Left colon (tissue), 2 donors: Measurements from ENCODE around the gene IGFBP5. TPM values are rescaled to one million over a fixed set of nuclear protein-coding genes. Genes with fewer than 3 reads are reported as not detected.

Experiments
- ATAC-seq: fragments of 200-7000 bp; cut with Tn5 transposase; one replicate; pipeline ENCODE4 v1.9.1; 2020; ENCODE audit warnings: mild to moderate bottlenecking, moderate library complexity
- DNase-seq, 2 donors: peaks; one replicate each; pipeline ENCODE4 v3.0.0-alpha.2; 2020
- intact Hi-C, 2 donors: fragments of 100-400 bp; cut with DNase I in 1 of 2; cut with micrococcal nuclease in 1 of 2; formaldehyde crosslinking; loops; one replicate each; pipeline versions ENCODE4 v1.11.2 to v1.14.0; 2022; cut with DNase I, micrococcal nuclease
- total RNA-seq, 2 donors: library from RNA; stranded (reverse); fragmentation: NEBNext Ultra II Directional; extraction: Animal tissue kit (Norgen Biotek cat#: 25700); gene quantifications; one replicate each; pipeline ENCODE4 v1.2.1, GENCODE V29; 2021
- donor health status: DM: no; HTN: no; CAD: no.
- donor health status: DM: yes; HTN: yes; CAD: no.

Gene IGFBP5
- total RNA-seq, 2 donors from 2014 or later: 40.0 to 135 TPM

DNA sequence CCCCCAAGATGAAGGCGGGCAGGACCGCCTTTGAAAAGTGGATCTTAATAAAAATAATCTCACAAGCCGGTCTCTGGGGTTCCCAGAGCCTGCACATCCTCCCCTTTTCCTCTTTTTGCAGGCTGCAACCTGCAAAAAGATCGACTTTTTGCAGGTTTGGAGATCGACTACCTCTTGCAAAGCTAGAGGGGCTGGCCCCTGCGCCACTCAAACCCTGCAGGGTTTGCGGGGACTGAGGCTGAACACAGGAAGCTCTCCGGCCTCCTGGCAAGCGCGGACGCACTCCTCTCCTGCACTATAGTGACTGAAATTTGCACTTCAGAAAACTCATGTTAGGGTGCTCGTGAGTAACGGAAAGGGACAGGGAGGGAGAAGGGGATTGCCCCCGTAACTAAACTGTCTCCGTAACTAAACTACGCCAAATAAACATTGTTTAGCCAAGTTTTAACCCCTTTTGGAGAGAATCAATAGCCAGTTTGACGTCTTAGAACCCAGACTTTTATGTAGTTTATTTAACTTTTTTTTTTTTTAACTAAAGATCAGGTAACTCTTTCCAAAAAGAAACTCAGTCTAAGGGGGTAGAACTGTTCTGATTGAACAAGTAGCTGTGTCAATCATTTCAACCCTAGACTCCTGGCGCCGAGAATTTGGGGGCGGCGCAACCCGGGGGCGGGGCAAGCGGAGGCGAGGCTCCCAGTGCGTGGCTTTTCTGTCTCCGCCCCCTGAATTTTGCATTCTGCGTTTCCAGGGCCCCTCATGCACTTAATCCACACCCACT is 2.5 kb downstream of the IGFBP5 start:
- intact Hi-C loops: loop anchor here in 1 of 2 donors (10.0 kb wide), 1 partner anchor 472 kb away; no protein-coding TSS in a partner anchor
- DNase-seq (peak; percentile 71 to 76), ATAC-seq (peak; percentile 66)

- DNase-seq: peak; percentile 54 to 74
Observed at GRCh38 chr2:216690853-216691741, 4.3 kb downstream of the IGFBP5 start.

GRCh38 chr2:216690456-216690852 is 4.9 kb downstream of the IGFBP5 start:
- intact Hi-C loops: loop anchor here in 1 of 2 donors (10.0 kb wide), 1 partner anchor 474 kb away; no protein-coding TSS in a partner anchor
- DNase-seq: no peak
- ATAC-seq: no peak

More at GRCh38 chr2:216690853-216691741, 4.3 kb downstream of the IGFBP5 start:
- intact Hi-C loops: loop anchor here in 1 of 2 donors (10.0 kb wide), 1 partner anchor 474 kb away; no protein-coding TSS in a partner anchor
- ATAC-seq: peak; percentile 42

- intact Hi-C loops: no loop called here
- DNase-seq (no peak), ATAC-seq (no peak)
Observed at GRCh38 chr2:216689397-216689796, 6.0 kb downstream of the IGFBP5 start.

GRCh38 chr2:216688731-216689340 is 6.5 kb downstream of the IGFBP5 start:
- ATAC-seq (peak; percentile 40), DNase-seq (peak in 1 of 2 donors; percentile 56)
- intact Hi-C loops: no loop called here

- intact Hi-C loops: no loop called here
- DNase-seq (no peak), ATAC-seq (no peak)
Observed at GRCh38 chr2:216687646-216688045, 7.7 kb downstream of the IGFBP5 start.

DNA sequence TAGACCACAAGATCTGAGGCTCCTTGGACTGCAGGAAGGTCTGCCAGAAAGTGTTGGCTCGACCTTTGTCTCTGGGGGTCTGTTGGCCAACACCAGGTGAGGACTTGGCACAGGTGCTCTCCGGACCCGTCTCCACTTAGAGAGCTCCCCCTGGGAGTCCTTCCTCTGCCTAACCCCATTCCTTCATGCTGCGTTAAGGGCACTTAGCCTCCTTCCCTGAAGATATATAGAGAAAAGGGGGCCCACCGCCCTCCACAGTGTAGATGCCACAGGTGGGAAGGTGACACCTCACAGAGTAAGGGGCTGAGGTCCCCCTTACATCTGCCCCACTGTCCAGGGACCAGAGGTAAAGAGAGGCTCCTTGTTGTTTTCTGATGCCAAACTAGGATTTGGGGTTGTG is 8.2 kb downstream of the IGFBP5 start:
- DNase-seq (no peak), ATAC-seq (no peak)
- intact Hi-C loops: no loop called here

GRCh38 chr2:216685327-216685875 is 9.9 kb downstream of the IGFBP5 start:
- intact Hi-C loops: no loop called here
- DNase-seq (no peak), ATAC-seq (no peak)

DNA sequence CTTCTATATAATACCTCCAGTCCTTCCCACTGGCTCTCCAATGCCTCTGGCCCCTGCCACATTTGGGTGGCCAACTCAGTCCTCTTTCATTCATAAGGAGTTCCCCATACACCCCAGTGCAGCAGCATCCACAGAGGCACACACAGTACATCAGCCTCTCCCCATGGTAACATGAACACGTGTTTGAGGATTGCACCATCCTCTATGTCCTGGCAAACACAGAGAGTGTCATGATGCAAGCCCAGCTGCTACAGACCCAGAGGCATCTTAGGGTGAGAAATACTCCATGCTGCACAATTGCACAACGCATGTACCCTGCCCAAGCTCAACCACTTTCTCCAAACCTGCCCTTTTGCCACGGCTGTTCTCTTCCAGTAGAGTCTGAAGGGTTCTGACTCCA is 11.5 kb downstream of the IGFBP5 start:
- intact Hi-C loops: loop anchor here in 1 of 2 donors (5.0 kb wide), 1 partner anchor 828 kb away; no protein-coding TSS in a partner anchor
- DNase-seq (peak in 1 of 2 donors; percentile 61), ATAC-seq (peak; percentile 6)

DNA sequence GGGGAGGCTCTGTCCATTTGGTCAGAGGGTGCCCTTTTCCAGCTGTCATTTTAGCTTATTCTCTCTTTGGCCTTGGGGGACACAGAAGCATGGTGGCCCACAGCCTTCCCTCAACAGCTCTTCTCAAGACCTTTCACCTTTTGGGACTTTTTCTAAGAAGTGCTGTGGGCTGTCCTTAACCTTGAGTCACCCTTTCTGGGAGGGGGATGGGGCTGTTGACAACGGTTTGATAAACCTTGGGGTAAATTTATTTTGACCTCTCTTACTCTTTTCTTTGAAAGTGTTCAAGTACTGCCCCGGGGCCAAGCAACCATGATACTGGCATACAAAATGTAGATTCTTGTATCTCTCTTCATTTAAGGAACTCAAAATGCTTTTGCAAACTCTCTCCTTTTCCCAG is 13.7 kb downstream of the IGFBP5 start:
- intact Hi-C loops: loop anchor here in 1 of 2 donors (5.0 kb wide), 1 partner anchor 831 kb away; no protein-coding TSS in a partner anchor
- no peak for ATAC-seq
- no peak for DNase-seq

DNA sequence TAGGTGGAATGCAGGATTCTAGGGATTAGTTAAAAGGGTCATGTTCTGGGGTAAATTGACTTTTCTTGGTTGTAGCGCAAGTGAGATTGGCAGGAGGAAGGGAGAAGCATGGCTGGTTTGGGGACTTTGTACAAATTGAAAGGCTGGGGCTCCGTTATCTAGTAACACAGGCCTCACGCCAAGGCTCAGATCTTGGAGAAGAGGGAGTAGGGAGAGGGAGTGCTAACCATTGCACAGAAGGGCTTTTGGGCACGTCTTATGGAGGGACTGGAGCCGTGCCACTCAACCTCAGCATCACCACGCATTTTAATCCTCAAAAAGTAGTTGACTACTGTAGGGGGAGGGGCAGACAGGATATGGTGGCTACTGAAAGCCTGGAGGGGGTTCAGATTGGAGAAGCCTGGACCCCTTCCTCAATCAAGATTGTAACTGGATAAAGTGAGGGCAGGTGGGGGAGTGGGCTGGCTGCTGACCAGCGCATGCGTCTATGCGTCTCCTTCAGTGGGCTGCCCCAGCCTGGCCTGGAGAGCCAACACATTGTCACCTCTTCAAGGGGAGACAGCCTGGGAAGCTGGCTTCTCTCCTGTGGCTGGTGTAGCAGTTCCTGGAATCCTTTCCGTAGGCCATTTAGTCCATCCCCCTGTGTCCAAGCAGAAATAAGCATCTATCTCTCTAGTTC is 14.3 kb downstream of the IGFBP5 start:
- ATAC-seq (no peak), DNase-seq (no peak)
- intact Hi-C loops: loop anchor here in 1 of 2 donors (5.0 kb wide), 1 partner anchor 831 kb away; no protein-coding TSS in a partner anchor

GRCh38 chr2:216679658-216680024 is 15.7 kb downstream of the IGFBP5 start:
- DNase-seq (no peak), ATAC-seq (no peak)
- intact Hi-C loops: loop anchor here in 1 of 2 donors (5.0 kb wide), 1 partner anchor 833 kb away; no protein-coding TSS in a partner anchor

- intact Hi-C loops: no loop called here
- DNase-seq (no peak), ATAC-seq (no peak)
Observed at GRCh38 chr2:216678813-216679657, 16.3 kb downstream of the IGFBP5 start.

- DNase-seq: no peak
- intact Hi-C loops: no loop called here
Observed at GRCh38 chr2:216678098-216678465, 17.3 kb downstream of the IGFBP5 start.

DNA sequence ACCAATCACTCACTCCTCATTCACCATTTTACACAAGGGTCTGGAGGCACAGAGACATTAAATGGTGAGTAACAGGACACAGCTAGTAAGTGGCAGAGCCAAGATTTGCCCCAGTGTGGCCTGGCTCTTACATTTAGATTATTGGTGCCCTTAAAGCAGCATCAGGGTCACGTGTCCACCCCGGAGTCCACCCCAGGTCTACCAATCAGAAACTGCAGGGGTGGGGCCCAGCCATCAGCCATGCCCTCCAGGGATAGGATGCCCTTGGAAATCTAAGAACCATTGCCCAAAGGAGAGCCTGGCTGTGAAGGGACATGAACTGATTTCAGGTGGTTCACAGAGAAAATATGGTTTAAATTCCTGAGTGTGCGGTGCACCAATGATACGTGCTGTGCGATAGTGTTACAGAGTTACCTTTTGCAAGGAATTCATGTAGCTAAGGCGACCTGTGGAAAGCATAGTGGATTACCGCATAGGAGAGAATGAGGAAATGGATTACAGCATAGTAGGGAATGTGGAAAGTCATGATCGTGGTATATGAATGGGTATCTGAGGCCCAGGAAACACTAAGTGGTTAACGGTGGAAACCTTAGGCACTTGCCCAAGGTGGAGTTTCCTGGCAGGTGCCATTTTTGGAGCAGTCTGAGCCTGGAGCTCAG is 17.8 kb downstream of the IGFBP5 start:
- DNase-seq (no peak), ATAC-seq (no peak)
- intact Hi-C loops: no loop called here

More at GRCh38 chr2:216678098-216678465, 17.3 kb downstream of the IGFBP5 start:
- ATAC-seq: no peak

GRCh38 chr2:216676630-216677029 is 18.7 kb downstream of the IGFBP5 start:
- intact Hi-C loops: no loop called here
- no peak for DNase-seq
- ATAC-seq: no peak

- no peak for ATAC-seq
- intact Hi-C loops: no loop called here
- DNase-seq: no peak
Observed at GRCh38 chr2:216674376-216674775, 21.0 kb downstream of the IGFBP5 start.
